ENCODE measurements around the gene S100A1. TPM values are rescaled to one million over a fixed set of nuclear protein-coding genes. Genes with fewer than 3 reads are reported as not detected.
A peak's percentile ranks its signal among the peaks of the same experiment; 100 is the strongest.

The S100A1 gene
- total and polyA plus RNA-seq, 2 of the 13 experiments (the other 11 are each of a cell fraction or from before 2014, with no cell fraction given) = 120 to 251 TPM

DNA sequence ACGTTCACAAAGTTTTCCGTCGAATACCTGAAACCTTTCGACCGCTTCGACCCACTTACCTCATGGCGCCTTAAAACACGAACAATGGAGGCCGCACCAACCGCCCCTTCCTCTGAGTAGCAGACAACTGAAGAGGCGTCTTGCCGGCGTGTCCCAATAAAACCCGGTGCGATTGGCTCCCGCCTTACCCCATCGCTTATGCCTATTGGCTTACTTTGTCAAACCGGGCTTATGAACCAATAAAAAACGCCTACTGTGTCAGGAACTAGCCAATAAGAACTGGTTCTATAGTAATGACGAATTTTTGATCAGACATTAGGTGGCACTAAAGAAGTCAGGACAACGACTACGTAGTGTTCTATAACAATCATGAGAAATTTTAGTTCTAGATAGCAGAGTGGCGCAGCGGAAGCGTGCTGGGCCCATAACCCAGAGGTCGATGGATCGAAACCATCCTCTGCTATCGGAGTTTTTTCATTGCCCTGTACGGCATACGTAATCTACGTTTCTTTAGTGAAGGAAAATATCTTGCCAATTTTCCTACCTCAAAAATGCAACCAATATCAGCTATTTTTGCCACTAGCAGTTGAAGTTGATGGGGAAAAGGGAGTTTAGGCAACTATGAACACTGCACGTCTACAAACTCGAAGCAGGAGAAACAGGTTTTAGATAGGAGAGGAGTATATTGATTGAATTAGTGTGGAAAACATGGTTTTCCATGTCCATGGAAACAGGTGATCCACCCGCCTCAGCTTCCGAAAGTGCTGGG, 42.8 kb downstream of the S100A1 start, which contains the start of gene ILF2 (continued):
- 0 out of 2 replicates have a peak, but pooled peaks have one; percentile 25 for TF ChIP-seq ZNF607 (CRISPR knock-in tag; IDR thresholded peaks at IDR 0.05; ENCODE audit: borderline replicate concordance)
- TF ChIP-seq HOXA3 (CRISPR knock-in tag; IDR thresholded peaks at IDR 0.05) = peak; percentile 77
- peak; percentile 71; the same call in 1 of the 2 replicates for TF ChIP-seq ZNF670 (CRISPR knock-in tag; IDR thresholded peaks at IDR 0.05; ENCODE audit: borderline replicate concordance)
- 0 out of 2 replicates have a peak, but pooled peaks have one; percentile 64 for TF ChIP-seq ZNF275 (CRISPR knock-in tag; IDR thresholded peaks at IDR 0.05; ENCODE audit: borderline replicate concordance)
- TF ChIP-seq RFXANK (CRISPR knock-in tag; IDR thresholded peaks at IDR 0.05) = peak; percentile 86; the same call in 1 of the 2 replicates
- TF ChIP-seq NFKBIZ (CRISPR knock-in tag; IDR thresholded peaks at IDR 0.05) = 0 out of 2 replicates have a peak, but pooled peaks have one; percentile 24
- TF ChIP-seq ZSCAN25 (CRISPR knock-in tag; IDR thresholded peaks at IDR 0.05) = peak; percentile 35
- TF ChIP-seq ARID2 (CRISPR knock-in tag; IDR thresholded peaks at IDR 0.05; ENCODE audit: borderline replicate concordance) = peak; percentile 31; the same call in 1 of the 2 replicates
- TF ChIP-seq NCOA2 (CRISPR knock-in tag; IDR thresholded peaks at IDR 0.05) = peak; percentile 21; the same call in 1 of the 2 replicates
- 0 out of 2 replicates have a peak, but pooled peaks have one; percentile 24 for TF ChIP-seq DNMT3B (CRISPR knock-in tag; conservative IDR thresholded peaks at IDR 0.05)
- TF ChIP-seq ELF3 (CRISPR knock-in tag; IDR thresholded peaks at IDR 0.05) = peak; percentile 43; the same call in 1 of the 2 replicates
- no peak for TF ChIP-seq ZNF282 (IDR thresholded peaks at IDR 0.05; ENCODE audit: partially characterized antibody)
- peak in 1 of 2 experiments; percentile 36; a peak in 1 of 4 replicates for TF ChIP-seq EP300 (IDR thresholded peaks at IDR 0.05; ENCODE audit: low read depth in 2 of 2, low read length in 2 of 2)
- TF ChIP-seq EP300 (CRISPR knock-in tag; IDR thresholded peaks at IDR 0.05; ENCODE audit: borderline replicate concordance) = no peak
- peak; percentile 88 for TF ChIP-seq SAP130 (CRISPR knock-in tag; IDR thresholded peaks at IDR 0.05; ENCODE audit: low read depth)
- TF ChIP-seq IKZF1 (IDR thresholded peaks at IDR 0.05) = no peak
- TF ChIP-seq ZNF883 (CRISPR knock-in tag; IDR thresholded peaks at IDR 0.05; ENCODE audit: not compliant biosample characterization) = peak; percentile 26
- TF ChIP-seq ZFP91 (CRISPR knock-in tag; IDR thresholded peaks at IDR 0.05; ENCODE audit: borderline replicate concordance) = peak; percentile 62
- TF ChIP-seq ARNTL (CRISPR knock-in tag; IDR thresholded peaks at IDR 0.05) = peak; percentile 58; the same call in 1 of the 2 replicates
- TF ChIP-seq ZBTB26 (CRISPR knock-in tag; IDR thresholded peaks at IDR 0.05; ENCODE audit: borderline replicate concordance) = 0 out of 2 replicates have a peak, but pooled peaks have one; percentile 44
- TF ChIP-seq POLR2AphosphoS2 (IDR thresholded peaks at IDR 0.05; ENCODE audit: low read depth, low read length) = peak; percentile 56; the same call in 1 of the 2 replicates
- TF ChIP-seq, protein P1, sequence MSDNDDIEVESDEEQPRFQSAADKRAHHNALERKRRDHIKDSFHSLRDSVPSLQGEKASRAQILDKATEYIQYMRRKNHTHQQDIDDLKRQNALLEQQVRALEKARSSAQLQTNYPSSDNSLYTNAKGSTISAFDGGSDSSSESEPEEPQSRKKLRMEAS (IDR thresholded peaks at IDR 0.05) = peak; percentile 81
- TF ChIP-seq, protein P2, sequence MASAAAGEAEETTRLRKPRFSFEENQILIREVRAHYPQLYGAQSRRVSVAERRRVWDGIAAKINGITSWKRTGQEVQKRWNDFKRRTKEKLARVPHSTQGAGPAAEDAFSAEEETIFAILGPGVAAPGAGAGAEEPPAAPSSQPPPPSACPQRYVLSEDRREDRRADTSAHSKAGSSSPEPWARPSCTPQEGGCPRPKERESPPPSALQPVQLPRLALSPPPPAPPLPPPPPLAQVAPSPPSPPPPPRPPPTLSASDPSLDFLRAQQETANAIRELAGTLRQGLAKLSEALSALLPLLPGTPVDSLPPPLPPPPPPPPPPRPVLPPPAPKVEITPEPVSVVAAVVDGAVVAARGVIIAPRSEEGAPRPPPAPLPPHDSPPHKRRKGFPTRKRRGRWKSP (CRISPR knock-in tag; IDR thresholded peaks at IDR 0.05) = peak; percentile 59; the same call in 1 of the 2 replicates
- TF ChIP-seq REPIN1 (CRISPR knock-in tag; IDR thresholded peaks at IDR 0.05; ENCODE audit: borderline replicate concordance, low read depth) = peak; percentile 85; the same call in 1 of the 2 replicates
- peak; percentile 86 for TF ChIP-seq YEATS4 (CRISPR knock-in tag; IDR thresholded peaks at IDR 0.05; ENCODE audit: borderline replicate concordance)
